Measurements from ENCODE around the gene CD27. TPM values are rescaled to one million over a fixed set of nuclear protein-coding genes. Genes with fewer than 3 reads are reported as not detected.
"Not testable (repeated sequence)": the region's sequence is repeated elsewhere in the genome, so short reads cannot be mapped to it uniquely, and the experiment has no call there.

CD27 gene
- total and polyA plus RNA-seq, 2 experiments from 2014 or later, result 0.53 TPM; not detected in 1

DNA sequence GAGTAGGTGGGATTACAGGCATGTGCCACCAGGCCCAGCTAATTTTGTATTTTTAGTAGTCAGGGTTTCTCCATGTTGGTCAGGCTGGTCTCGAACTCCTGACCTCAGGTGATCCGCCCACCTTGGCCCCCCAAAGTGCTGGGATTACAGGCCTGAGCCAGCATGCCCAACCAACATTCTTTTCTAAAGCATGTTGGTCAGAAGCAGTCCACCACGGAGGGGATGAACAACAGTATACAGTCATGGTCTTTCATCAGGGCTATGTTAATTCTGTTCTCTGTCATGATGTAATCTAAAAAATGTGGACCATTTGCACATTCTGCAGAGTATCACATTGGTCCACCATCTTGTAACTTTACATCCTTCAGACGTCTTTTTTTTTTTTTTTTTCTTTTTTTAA is 44.7 kb downstream of the CD27 start:
- no peak overlapping the region for H3K4me3 Mint-ChIP-seq
- H3K27me3 Mint-ChIP-seq (ENCODE audit: insufficient read depth, low read depth, poor library complexity), result peaks cover 8% of the 10 kb centered on the region
- no peaks in the 10 kb centered on the region; the same call in 1 of the 2 replicates for H4K20me1 ChIP-seq (replicated peaks; ENCODE audit: insufficient read depth)
- peaks cover 16% of the 10 kb centered on the region for H3K79me2 ChIP-seq (replicated peaks; ENCODE audit: insufficient read depth)
- H3K27ac Mint-ChIP-seq, result no peak overlapping the region
- H3K36me3 Mint-ChIP-seq (ENCODE audit: low read depth), result peaks cover 15% of the 10 kb centered on the region
- no peak overlapping the region for H2AFZ ChIP-seq
- peaks cover 4% of the 10 kb centered on the region; the same call in 1 of the 3 replicates for H3K4me1 Mint-ChIP-seq
- TF ChIP-seq, protein P1, sequence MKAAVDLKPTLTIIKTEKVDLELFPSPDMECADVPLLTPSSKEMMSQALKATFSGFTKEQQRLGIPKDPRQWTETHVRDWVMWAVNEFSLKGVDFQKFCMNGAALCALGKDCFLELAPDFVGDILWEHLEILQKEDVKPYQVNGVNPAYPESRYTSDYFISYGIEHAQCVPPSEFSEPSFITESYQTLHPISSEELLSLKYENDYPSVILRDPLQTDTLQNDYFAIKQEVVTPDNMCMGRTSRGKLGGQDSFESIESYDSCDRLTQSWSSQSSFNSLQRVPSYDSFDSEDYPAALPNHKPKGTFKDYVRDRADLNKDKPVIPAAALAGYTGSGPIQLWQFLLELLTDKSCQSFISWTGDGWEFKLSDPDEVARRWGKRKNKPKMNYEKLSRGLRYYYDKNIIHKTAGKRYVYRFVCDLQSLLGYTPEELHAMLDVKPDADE (IDR thresholded peaks at IDR 0.05), result no peak
- no peak for TF ChIP-seq EZH2phosphoT487 (IDR thresholded peaks at IDR 0.05; ENCODE audit: unreplicated experiment)
- TF ChIP-seq NANOG (IDR thresholded peaks at IDR 0.05; ENCODE audit: borderline replicate concordance), result no peak
- TF ChIP-seq, protein P2, sequence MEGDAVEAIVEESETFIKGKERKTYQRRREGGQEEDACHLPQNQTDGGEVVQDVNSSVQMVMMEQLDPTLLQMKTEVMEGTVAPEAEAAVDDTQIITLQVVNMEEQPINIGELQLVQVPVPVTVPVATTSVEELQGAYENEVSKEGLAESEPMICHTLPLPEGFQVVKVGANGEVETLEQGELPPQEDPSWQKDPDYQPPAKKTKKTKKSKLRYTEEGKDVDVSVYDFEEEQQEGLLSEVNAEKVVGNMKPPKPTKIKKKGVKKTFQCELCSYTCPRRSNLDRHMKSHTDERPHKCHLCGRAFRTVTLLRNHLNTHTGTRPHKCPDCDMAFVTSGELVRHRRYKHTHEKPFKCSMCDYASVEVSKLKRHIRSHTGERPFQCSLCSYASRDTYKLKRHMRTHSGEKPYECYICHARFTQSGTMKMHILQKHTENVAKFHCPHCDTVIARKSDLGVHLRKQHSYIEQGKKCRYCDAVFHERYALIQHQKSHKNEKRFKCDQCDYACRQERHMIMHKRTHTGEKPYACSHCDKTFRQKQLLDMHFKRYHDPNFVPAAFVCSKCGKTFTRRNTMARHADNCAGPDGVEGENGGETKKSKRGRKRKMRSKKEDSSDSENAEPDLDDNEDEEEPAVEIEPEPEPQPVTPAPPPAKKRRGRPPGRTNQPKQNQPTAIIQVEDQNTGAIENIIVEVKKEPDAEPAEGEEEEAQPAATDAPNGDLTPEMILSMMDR (conservative IDR thresholded peaks at IDR 0.05; ENCODE audit: low read depth in 2 of 2), result no peak
- no peak for TF ChIP-seq JUNB (IDR thresholded peaks at IDR 0.05; ENCODE audit: unreplicated experiment)
- TF ChIP-seq, protein P3, sequence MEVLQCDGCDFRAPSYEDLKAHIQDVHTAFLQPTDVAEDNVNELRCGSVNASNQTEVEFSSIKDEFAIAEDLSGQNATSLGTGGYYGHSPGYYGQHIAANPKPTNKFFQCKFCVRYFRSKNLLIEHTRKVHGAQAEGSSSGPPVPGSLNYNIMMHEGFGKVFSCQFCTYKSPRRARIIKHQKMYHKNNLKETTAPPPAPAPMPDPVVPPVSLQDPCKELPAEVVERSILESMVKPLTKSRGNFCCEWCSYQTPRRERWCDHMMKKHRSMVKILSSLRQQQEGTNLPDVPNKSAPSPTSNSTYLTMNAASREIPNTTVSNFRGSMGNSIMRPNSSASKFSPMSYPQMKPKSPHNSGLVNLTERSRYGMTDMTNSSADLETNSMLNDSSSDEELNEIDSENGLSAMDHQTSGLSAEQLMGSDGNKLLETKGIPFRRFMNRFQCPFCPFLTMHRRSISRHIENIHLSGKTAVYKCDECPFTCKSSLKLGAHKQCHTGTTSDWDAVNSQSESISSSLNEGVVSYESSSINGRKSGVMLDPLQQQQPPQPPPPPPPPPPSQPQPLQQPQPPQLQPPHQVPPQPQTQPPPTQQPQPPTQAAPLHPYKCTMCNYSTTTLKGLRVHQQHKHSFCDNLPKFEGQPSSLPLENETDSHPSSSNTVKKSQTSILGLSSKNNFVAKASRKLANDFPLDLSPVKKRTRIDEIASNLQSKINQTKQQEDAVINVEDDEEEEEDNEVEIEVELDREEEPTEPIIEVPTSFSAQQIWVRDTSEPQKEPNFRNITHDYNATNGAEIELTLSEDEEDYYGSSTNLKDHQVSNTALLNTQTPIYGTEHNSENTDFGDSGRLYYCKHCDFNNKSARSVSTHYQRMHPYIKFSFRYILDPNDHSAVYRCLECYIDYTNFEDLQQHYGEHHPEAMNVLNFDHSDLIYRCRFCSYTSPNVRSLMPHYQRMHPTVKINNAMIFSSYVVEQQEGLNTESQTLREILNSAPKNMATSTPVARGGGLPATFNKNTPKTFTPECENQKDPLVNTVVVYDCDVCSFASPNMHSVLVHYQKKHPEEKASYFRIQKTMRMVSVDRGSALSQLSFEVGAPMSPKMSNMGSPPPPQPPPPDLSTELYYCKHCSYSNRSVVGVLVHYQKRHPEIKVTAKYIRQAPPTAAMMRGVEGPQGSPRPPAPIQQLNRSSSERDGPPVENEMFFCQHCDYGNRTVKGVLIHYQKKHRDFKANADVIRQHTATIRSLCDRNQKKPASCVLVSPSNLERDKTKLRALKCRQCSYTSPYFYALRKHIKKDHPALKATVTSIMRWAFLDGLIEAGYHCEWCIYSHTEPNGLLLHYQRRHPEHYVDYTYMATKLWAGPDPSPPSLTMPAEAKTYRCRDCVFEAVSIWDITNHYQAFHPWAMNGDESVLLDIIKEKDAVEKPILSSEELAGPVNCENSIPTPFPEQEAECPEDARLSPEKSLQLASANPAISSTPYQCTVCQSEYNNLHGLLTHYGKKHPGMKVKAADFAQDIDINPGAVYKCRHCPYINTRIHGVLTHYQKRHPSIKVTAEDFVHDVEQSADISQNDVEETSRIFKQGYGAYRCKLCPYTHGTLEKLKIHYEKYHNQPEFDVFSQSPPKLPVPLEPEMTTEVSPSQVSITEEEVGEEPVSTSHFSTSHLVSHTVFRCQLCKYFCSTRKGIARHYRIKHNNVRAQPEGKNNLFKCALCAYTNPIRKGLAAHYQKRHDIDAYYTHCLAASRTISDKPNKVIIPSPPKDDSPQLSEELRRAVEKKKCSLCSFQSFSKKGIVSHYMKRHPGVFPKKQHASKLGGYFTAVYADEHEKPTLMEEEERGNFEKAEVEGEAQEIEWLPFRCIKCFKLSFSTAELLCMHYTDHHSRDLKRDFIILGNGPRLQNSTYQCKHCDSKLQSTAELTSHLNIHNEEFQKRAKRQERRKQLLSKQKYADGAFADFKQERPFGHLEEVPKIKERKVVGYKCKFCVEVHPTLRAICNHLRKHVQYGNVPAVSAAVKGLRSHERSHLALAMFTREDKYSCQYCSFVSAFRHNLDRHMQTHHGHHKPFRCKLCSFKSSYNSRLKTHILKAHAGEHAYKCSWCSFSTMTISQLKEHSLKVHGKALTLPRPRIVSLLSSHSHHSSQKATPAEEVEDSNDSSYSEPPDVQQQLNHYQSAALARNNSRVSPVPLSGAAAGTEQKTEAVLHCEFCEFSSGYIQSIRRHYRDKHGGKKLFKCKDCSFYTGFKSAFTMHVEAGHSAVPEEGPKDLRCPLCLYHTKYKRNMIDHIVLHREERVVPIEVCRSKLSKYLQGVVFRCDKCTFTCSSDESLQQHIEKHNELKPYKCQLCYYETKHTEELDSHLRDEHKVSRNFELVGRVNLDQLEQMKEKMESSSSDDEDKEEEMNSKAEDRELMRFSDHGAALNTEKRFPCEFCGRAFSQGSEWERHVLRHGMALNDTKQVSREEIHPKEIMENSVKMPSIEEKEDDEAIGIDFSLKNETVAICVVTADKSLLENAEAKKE (CRISPR knock-in tag; IDR thresholded peaks at IDR 0.05), result no peak
- TF ChIP-seq EZH2 (IDR thresholded peaks at IDR 0.05; ENCODE audit: low read depth, unreplicated experiment), result no peak
- no peak for TF ChIP-seq ZNF331 (CRISPR knock-in tag; IDR thresholded peaks at IDR 0.05; ENCODE audit: low read depth)
- TF ChIP-seq POLR2AphosphoS5 (IDR thresholded peaks at IDR 0.05; ENCODE audit: low read depth), result no peak
- TF ChIP-seq, protein P4, sequence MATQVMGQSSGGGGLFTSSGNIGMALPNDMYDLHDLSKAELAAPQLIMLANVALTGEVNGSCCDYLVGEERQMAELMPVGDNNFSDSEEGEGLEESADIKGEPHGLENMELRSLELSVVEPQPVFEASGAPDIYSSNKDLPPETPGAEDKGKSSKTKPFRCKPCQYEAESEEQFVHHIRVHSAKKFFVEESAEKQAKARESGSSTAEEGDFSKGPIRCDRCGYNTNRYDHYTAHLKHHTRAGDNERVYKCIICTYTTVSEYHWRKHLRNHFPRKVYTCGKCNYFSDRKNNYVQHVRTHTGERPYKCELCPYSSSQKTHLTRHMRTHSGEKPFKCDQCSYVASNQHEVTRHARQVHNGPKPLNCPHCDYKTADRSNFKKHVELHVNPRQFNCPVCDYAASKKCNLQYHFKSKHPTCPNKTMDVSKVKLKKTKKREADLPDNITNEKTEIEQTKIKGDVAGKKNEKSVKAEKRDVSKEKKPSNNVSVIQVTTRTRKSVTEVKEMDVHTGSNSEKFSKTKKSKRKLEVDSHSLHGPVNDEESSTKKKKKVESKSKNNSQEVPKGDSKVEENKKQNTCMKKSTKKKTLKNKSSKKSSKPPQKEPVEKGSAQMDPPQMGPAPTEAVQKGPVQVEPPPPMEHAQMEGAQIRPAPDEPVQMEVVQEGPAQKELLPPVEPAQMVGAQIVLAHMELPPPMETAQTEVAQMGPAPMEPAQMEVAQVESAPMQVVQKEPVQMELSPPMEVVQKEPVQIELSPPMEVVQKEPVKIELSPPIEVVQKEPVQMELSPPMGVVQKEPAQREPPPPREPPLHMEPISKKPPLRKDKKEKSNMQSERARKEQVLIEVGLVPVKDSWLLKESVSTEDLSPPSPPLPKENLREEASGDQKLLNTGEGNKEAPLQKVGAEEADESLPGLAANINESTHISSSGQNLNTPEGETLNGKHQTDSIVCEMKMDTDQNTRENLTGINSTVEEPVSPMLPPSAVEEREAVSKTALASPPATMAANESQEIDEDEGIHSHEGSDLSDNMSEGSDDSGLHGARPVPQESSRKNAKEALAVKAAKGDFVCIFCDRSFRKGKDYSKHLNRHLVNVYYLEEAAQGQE (IDR thresholded peaks at IDR 0.05; ENCODE audit: unreplicated experiment), result no peak
- no peak overlapping the region for H3K4me2 ChIP-seq
- H3K9me3 Mint-ChIP-seq, result no peaks in the 10 kb centered on the region
- no peak overlapping the region for H3K4me3 ChIP-seq
- H3K9me2 ChIP-seq (ENCODE audit: insufficient read depth), result no peaks in the 10 kb centered on the region
- ATAC-seq (no peak), DNase-seq (ENCODE audit: low spot score) (no peak)
- no peaks in the 10 kb centered on the region for H3K27me3 ChIP-seq (ENCODE audit: insufficient read depth)
- peaks cover 11% of the 10 kb centered on the region for H3K4me1 ChIP-seq (ENCODE audit: insufficient read depth)
- H3K36me3 ChIP-seq (ENCODE audit: insufficient read depth), result no peaks in the 10 kb centered on the region; the same call in 1 of the 2 replicates
- peaks cover 8% of the 10 kb centered on the region; the same call in 1 of the 2 replicates for H3F3A ChIP-seq (replicated peaks; ENCODE audit: low read depth)
- 0 out of 2 replicates have a peak overlapping the region, but pooled peaks have one; percentile 61 for H3K27ac ChIP-seq (ENCODE audit: low read depth)

DNA sequence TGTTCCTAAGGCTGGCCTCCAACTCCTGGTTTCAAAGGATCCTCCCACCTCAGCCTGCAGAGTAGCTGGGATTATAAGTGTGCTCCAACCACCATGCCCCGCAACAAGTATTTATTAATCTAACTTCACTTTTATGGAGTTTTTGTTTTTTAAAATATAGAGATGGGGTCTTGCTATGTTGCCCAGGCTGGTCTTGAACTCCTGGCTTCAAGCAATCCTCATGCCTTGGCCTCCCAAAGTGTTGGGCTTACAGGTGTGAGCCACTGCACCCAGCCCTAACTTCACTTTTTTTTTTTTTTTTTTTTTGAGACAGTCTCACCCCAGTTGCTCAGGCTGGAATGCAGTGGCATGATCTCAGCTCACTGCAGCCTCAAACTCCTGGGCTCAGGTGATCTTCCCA is 45.9 kb downstream of the CD27 start:
- not testable (repeated sequence) for H3K4me3 ChIP-seq

More for the DNA sequence above, 45.9 kb downstream of the CD27 start:
- not testable (repeated sequence) for H3K27me3 Mint-ChIP-seq (ENCODE audit: insufficient read depth, low read depth, poor library complexity); H4K20me1 ChIP-seq (replicated peaks; ENCODE audit: insufficient read depth); H3K36me3 ChIP-seq (ENCODE audit: insufficient read depth); H3K27me3 ChIP-seq (ENCODE audit: insufficient read depth); H3F3A ChIP-seq (replicated peaks; ENCODE audit: low read depth); DNase-seq (ENCODE audit: low spot score); ATAC-seq; H3K4me2 ChIP-seq; H3K4me3 Mint-ChIP-seq; H3K27ac Mint-ChIP-seq; H3K9me3 Mint-ChIP-seq; H2AFZ ChIP-seq; H3K9me2 ChIP-seq (ENCODE audit: insufficient read depth); H3K27ac ChIP-seq (ENCODE audit: low read depth)
- peaks cover 10% of the 10 kb centered on the region; the same call in 2 of the 3 replicates for H3K4me1 Mint-ChIP-seq
- Histone ChIP-seq H3K79me2 (replicated peaks; ENCODE audit: insufficient read depth) (peaks cover 28% of the 10 kb centered on the region), H3K4me1 (ENCODE audit: insufficient read depth) (peaks cover 23% of the 10 kb centered on the region)
- H3K36me3 Mint-ChIP-seq (ENCODE audit: low read depth), result peaks cover 24% of the 10 kb centered on the region
